HepG2 (cell line): ENCODE measurements around the gene MRPL43. TPM values are rescaled to one million over a fixed set of nuclear protein-coding genes. Genes with fewer than 3 reads are reported as not detected.

Experiments
- ELF4 ChIP-seq: sonication (generic); formaldehyde crosslinking; IDR thresholded peaks from 2 replicates; pipeline ENCODE4 v1.5.0; 2020; ENCODE audit warnings: missing genetic modification reagents, mild to moderate bottlenecking, moderate library complexity, borderline replicate concordance
- TP53 ChIP-seq: sonication (generic); formaldehyde crosslinking; conservative IDR thresholded peaks from 2 replicates; pipeline ENCODE4 v1.4.0; 2020; ENCODE audit warnings: missing genetic modification reagents
- ZNF670 ChIP-seq: sonication (generic); formaldehyde crosslinking; IDR thresholded peaks from 2 replicates; pipeline ENCODE4 v1.8.0; 2022; ENCODE audit warnings: mild to moderate bottlenecking, missing genetic modification reagents, borderline replicate concordance
- ZNF674 ChIP-seq: sonication (generic); formaldehyde crosslinking; IDR thresholded peaks from 2 replicates; pipeline ENCODE4 v1.5.0; 2020; ENCODE audit warnings: low read depth, mild to moderate bottlenecking, missing genetic modification reagents
- ZNF776 ChIP-seq: sonication (generic); formaldehyde crosslinking; IDR thresholded peaks from 2 replicates; pipeline ENCODE4 v1.4.0; 2020; ENCODE audit warnings: mild to moderate bottlenecking, missing genetic modification reagents
- polyA plus RNA-seq, 8 experiments: library from polyadenylated mRNA; depleted of rRNA in 3 of 8; stranded (reverse) in 7 of 8; unstranded in 1 of 8; fragments of >200 nt; fragmentation: Illumina TruSeq in 4 of 8; extraction: Trizol in 4 of 8; gene quantifications; 2 replicates each; pipeline versions ENCODE4 v1.2.1 to v1.2.3, GENCODE V29; 2011 to 2016; ENCODE audit warnings: low read depth in 4 of 8, missing spikeins in 1 of 8, mixed read lengths in 1 of 8; ENCODE audit not compliant: insufficient read depth in 1 of 8
- total RNA-seq, 5 experiments: library from RNA; depleted of rRNA; stranded (reverse); fragments of >200 nt; fragmentation: Illumina TruSeq; extraction: Trizol; gene quantifications; 2 replicates each; pipeline ENCODE4 v1.2.3, GENCODE V29; 2016; ENCODE audit warnings: low read depth in 1 of 5
- TF ChIP-seq, protein P1 (sequence below): sonication (generic); formaldehyde crosslinking; IDR thresholded peaks from 2 replicates; pipeline ENCODE4 v1.4.0; 2020; ENCODE audit warnings: missing genetic modification reagents
- TF ChIP-seq, protein P2 (sequence below), 2 experiments: fragments of 450-650 bp in 1 of 2; sonication (generic) in 1 of 2; formaldehyde crosslinking in 1 of 2; IDR thresholded peaks; 2 replicates each; pipeline versions ENCODE4 v1.6.1 to v1.8.0; 2016 to 2022; ENCODE audit warnings: antibody characterized with exemption in 1 of 2, mild to moderate bottlenecking in 1 of 2, missing genetic modification reagents in 1 of 2
- TF ChIP-seq, protein P3 (sequence below): sonication (generic); formaldehyde crosslinking; IDR thresholded peaks from 2 replicates; pipeline ENCODE4 v1.9.0; 2022; ENCODE audit warnings: low read depth, missing genetic modification reagents
- TF ChIP-seq, protein P4 (sequence below): IDR thresholded peaks from 2 replicates; pipeline ENCODE4 v1.6.1; 2016; ENCODE audit warnings: low read depth, control low read depth
- TF ChIP-seq, protein P5 (sequence below): sonication (generic); formaldehyde crosslinking; IDR thresholded peaks from 2 replicates; pipeline ENCODE4 v1.8.1; 2023; ENCODE audit warnings: missing genetic modification reagents, mild to moderate bottlenecking, borderline replicate concordance

MRPL43 gene
- total and polyA plus RNA-seq, 2 of the 13 experiments (the other 11 are each of a cell fraction or from before 2014, with no cell fraction given) = 71.0 to 73.7 TPM

DNA sequence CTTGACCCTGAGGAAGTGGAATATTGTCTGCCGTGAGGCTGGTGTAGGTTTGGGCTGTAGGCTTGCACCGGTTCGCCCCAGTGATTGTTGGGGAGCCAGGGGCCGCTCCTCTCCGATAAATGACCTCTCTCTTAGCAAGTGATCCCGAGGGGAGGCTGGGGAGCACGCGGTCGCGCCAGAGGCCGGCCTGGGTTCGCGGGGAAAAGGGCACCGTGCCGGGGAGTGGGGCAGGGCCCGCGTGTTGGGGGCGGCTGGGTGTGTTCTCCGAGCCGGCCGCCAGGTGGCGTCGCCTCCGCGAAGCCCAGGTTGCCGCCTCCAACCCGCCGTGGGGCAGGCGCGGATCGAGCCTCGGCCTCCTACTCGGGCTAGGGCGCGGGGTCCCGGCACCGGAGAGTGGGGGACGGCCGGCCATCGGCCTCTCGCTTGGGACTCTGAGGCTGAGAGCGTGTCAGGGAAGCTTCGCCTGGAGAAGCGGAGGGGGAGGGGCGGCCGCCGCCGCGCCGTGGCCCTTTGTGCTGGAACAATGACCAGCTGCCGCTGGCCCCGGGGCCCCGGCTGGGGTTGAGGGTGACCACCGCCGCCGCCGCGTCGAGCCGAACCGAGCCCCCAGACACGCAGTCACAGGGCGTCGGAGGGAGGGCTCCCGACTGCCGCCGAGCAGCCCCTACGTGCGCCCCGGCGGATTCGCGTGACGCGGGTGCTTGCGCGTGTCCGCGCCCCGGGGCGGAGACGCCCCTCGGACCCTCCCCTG, 11.9 kb upstream of the MRPL43 start (continued):
- TF ChIP-seq, protein P1, sequence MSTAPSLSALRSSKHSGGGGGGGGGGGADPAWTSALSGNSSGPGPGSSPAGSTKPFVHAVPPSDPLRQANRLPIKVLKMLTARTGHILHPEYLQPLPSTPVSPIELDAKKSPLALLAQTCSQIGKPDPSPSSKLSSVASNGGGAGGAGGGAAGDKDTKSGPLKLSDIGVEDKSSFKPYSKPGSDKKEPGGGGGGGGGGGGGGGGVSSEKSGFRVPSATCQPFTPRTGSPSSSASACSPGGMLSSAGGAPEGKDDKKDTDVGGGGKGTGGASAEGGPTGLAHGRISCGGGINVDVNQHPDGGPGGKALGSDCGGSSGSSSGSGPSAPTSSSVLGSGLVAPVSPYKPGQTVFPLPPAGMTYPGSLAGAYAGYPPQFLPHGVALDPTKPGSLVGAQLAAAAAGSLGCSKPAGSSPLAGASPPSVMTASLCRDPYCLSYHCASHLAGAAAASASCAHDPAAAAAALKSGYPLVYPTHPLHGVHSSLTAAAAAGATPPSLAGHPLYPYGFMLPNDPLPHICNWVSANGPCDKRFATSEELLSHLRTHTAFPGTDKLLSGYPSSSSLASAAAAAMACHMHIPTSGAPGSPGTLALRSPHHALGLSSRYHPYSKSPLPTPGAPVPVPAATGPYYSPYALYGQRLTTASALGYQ (CRISPR knock-in tag) = no peak
- no peak for TF ChIP-seq TP53 (CRISPR knock-in tag)
- TF ChIP-seq, protein P2, sequence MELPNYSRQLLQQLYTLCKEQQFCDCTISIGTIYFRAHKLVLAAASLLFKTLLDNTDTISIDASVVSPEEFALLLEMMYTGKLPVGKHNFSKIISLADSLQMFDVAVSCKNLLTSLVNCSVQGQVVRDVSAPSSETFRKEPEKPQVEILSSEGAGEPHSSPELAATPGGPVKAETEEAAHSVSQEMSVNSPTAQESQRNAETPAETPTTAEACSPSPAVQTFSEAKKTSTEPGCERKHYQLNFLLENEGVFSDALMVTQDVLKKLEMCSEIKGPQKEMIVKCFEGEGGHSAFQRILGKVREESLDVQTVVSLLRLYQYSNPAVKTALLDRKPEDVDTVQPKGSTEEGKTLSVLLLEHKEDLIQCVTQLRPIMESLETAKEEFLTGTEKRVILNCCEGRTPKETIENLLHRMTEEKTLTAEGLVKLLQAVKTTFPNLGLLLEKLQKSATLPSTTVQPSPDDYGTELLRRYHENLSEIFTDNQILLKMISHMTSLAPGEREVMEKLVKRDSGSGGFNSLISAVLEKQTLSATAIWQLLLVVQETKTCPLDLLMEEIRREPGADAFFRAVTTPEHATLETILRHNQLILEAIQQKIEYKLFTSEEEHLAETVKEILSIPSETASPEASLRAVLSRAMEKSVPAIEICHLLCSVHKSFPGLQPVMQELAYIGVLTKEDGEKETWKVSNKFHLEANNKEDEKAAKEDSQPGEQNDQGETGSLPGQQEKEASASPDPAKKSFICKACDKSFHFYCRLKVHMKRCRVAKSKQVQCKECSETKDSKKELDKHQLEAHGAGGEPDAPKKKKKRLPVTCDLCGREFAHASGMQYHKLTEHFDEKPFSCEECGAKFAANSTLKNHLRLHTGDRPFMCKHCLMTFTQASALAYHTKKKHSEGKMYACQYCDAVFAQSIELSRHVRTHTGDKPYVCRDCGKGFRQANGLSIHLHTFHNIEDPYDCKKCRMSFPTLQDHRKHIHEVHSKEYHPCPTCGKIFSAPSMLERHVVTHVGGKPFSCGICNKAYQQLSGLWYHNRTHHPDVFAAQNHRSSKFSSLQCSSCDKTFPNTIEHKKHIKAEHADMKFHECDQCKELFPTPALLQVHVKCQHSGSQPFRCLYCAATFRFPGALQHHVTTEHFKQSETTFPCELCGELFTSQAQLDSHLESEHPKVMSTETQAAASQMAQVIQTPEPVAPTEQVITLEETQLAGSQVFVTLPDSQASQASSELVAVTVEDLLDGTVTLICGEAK (IDR thresholded peaks at IDR 0.05) = no peak
- TF ChIP-seq, protein P2 (CRISPR knock-in tag; IDR thresholded peaks at IDR 0.05) = peak; percentile 29; the same call in 1 of the 2 replicates
- no peak; the same call in 1 of the 2 replicates for TF ChIP-seq ZNF670 (CRISPR knock-in tag)
- TF ChIP-seq ZNF776 = peak; percentile 23; the same call in 1 of the 2 replicates
- TF ChIP-seq ZNF674 (CRISPR knock-in tag) = no peak
- TF ChIP-seq, protein P3, sequence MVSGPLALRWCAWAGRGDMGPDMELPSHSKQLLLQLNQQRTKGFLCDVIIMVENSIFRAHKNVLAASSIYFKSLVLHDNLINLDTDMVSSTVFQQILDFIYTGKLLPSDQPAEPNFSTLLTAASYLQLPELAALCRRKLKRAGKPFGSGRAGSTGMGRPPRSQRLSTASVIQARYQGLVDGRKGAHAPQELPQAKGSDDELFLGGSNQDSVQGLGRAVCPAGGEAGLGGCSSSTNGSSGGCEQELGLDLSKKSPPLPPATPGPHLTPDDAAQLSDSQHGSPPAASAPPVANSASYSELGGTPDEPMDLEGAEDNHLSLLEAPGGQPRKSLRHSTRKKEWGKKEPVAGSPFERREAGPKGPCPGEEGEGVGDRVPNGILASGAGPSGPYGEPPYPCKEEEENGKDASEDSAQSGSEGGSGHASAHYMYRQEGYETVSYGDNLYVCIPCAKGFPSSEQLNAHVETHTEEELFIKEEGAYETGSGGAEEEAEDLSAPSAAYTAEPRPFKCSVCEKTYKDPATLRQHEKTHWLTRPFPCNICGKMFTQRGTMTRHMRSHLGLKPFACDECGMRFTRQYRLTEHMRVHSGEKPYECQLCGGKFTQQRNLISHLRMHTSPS (CRISPR knock-in tag) = peak; percentile 58
- TF ChIP-seq, protein P4, sequence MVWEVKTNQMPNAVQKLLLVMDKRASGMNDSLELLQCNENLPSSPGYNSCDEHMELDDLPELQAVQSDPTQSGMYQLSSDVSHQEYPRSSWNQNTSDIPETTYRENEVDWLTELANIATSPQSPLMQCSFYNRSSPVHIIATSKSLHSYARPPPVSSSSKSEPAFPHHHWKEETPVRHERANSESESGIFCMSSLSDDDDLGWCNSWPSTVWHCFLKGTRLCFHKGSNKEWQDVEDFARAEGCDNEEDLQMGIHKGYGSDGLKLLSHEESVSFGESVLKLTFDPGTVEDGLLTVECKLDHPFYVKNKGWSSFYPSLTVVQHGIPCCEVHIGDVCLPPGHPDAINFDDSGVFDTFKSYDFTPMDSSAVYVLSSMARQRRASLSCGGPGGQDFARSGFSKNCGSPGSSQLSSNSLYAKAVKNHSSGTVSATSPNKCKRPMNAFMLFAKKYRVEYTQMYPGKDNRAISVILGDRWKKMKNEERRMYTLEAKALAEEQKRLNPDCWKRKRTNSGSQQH (CRISPR knock-in tag) = peak; percentile 46; the same call in 1 of the 2 replicates
- no peak for TF ChIP-seq ELF4 (CRISPR knock-in tag)
- TF ChIP-seq, protein P5, sequence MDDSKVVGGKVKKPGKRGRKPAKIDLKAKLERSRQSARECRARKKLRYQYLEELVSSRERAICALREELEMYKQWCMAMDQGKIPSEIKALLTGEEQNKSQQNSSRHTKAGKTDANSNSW = no peak
